ENCODE data around the gene AXDND1. TPM values are rescaled to one million over a fixed set of nuclear protein-coding genes. Genes with fewer than 3 reads are reported as not detected.
A peak's percentile ranks its signal among the peaks of the same experiment; 100 is the strongest.

AXDND1 gene, protein sequence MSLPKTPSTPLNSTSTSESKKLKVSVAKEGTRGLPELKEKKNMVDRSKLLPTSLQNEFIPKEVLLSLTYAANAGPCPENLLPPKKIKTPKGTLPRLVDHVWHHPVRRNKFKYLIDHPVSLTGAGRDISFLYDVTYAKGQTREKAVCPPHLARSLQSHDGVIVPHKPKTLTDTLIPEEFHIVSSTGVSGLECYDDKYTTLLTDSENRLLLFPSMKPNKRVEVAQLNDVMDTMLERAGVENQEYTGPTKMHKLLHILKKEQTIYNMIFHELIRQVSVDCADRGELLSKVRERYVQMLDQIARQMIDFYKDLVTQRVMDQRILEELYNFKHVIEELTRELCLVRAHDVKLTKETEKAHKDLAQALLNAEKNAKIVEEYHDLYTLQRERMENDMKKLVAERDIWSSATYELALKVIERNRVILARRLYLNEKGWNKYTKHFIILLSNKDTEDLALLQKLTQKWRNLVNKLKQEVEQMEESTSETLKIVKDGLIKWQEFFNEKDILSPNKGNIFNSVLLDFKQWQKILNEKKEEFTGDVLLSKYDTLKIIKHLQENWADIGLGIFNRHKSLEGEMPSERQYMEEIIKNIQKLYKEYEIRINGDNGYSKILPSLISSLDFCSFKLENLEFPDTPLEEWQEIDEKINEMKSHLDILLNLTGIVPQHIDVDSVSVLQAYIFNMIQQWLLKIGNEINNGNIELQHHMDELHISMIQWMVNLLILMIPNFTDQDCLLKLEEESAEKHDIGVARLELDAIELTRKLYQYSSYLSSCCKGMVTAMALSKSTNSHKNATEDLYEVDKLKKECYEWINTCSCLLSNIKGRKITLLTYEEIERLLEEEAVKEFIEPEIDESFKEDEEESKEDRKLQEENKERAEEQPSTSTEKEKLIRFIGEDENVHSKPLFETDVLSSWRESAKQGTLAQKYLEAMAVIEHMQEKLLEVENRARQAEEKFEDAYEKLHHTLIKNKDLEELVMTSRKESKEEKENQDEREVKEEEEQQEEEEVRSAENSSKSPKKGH
- total RNA-seq = 0.19 TPM
- polyA plus RNA-seq = 1.3 TPM
- long read RNA-seq, donor 1 = 0 reads
- long read RNA-seq, donor 2 = 0 reads
- long read RNA-seq, donor 3 = 0 reads
- long read RNA-seq, donor 4 = 0 reads
- long read RNA-seq, donor 5 = 0 reads
- long read RNA-seq, donor 6 = 0 reads
- long read RNA-seq, donor 7 = 0 reads
- long read RNA-seq, donor 8 = 0 reads
- long read RNA-seq, donor 9 = 0 reads
- long read RNA-seq, donor 10 = 0 reads

DNA sequence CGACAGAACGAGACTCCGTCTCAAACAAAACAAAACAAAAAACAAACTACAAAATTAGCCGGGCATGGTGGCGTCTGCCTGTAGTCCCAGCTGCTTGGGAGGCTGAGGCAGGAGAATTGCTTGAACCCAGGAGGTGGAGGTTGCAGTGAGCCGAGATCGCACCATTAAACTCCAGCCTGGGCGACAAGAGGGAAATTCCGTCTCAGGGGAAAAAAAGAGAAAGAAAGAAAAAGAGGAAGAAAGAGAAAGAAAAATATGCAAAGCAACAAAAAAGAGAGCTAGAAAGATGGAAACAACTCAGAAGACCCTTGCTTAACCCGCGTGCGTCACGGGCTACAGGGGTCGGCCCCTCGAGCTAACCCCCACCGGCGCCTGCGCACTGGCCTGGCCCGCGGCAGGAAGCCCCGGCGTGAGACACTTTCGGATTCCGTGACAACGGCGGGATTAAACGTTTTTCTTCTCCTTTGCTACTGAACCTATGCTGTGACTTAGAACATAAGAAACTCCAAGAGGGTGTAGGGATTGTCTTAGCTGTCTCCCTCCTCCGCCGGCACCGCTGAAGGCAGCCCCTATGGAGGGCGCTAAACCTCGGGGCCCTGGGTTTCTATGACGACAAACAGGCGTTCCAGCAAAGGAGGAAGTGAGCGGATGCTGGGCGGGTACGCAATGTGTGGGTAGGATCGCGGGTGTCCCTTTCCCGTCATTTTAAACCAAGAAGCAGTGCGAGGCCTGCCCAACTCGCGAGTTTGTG, at the start of gene AXDND1:
Gene AXDND1 (plus strand): TSS at position 630 of the 751 bp plus-strand sequence. CDS start 539 bp downstream, outside the sequence.
- peaks cover 0 to 10% of the 10 kb centered on the region in 2 donors for H3K4me1 ChIP-seq (ENCODE audit: control insufficient read depth in 2 of 2, insufficient read depth in 2 of 2, low read length in 2 of 2)
- peak within 1 kb of the TSS; percentile 62 to 67 for H3K4me3 ChIP-seq (ENCODE audit: low read length in 2 of 2)
- no peaks in the 10 kb centered on the region for H3K36me3 ChIP-seq (ENCODE audit: control insufficient read depth in 2 of 2, insufficient read depth in 2 of 2, low read length in 1 of 2)
- peak; percentile 72 to 95 (median 86) for DNase-seq (ENCODE audit: low read depth in 6 of 9, low spot score in 9 of 9)
- WGBS = 12% methylated on average over 43 of the region's 43 CpGs
- peak within 1 kb of the TSS; percentile 92 to 94 for H3K27ac ChIP-seq (ENCODE audit: low read depth in 1 of 2, low read length in 1 of 2)
- no peaks in the 10 kb centered on the region for H3K9me3 ChIP-seq (ENCODE audit: control insufficient read depth in 2 of 2, insufficient read depth in 1 of 2, low read length in 1 of 2)
- no peaks in the 10 kb centered on the region for H3K27me3 ChIP-seq (ENCODE audit: control insufficient read depth in 2 of 2, insufficient read depth in 1 of 2, low read length in 1 of 2)

DNA sequence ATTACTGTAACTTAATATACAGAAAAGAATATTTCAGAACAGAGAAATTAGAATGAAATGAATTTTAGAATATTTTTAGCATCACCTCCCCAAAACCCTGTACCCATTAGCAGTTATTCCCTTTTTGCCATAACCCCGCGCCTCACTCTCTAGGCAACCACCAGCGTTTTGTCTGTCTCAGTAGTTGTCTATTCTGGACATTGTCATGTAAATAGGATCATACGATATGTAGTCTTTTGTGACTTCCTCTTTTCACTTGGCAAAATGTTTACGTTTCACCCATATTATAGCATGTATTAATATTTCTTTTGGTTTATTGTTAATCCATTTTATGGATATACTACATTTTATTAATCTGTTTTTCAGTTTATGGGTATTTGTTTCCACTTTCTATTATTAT, 47.3 kb upstream of the AXDND1 start:
- no peaks in the 10 kb centered on the region for H3K36me3 ChIP-seq (ENCODE audit: control insufficient read depth in 2 of 2, insufficient read depth in 2 of 2, low read length in 1 of 2)
- H3K4me1 ChIP-seq (ENCODE audit: control insufficient read depth in 2 of 2, insufficient read depth in 2 of 2, low read length in 2 of 2) = no peaks in the 10 kb centered on the region
- no peak overlapping the region for H3K4me3 ChIP-seq (ENCODE audit: low read length in 2 of 2)
- WGBS = 84% methylated on average over 5 of the region's 5 CpGs
- no peaks in the 10 kb centered on the region for H3K27me3 ChIP-seq (ENCODE audit: control insufficient read depth in 2 of 2, insufficient read depth in 1 of 2, low read length in 1 of 2)
- no peak overlapping the region for H3K27ac ChIP-seq (ENCODE audit: low read depth in 1 of 2, low read length in 1 of 2)
- no peak for DNase-seq (ENCODE audit: low read depth in 6 of 9, low spot score in 9 of 9)
- H3K9me3 ChIP-seq (ENCODE audit: control insufficient read depth in 2 of 2, insufficient read depth in 1 of 2, low read length in 1 of 2) = no peaks in the 10 kb centered on the region

DNA sequence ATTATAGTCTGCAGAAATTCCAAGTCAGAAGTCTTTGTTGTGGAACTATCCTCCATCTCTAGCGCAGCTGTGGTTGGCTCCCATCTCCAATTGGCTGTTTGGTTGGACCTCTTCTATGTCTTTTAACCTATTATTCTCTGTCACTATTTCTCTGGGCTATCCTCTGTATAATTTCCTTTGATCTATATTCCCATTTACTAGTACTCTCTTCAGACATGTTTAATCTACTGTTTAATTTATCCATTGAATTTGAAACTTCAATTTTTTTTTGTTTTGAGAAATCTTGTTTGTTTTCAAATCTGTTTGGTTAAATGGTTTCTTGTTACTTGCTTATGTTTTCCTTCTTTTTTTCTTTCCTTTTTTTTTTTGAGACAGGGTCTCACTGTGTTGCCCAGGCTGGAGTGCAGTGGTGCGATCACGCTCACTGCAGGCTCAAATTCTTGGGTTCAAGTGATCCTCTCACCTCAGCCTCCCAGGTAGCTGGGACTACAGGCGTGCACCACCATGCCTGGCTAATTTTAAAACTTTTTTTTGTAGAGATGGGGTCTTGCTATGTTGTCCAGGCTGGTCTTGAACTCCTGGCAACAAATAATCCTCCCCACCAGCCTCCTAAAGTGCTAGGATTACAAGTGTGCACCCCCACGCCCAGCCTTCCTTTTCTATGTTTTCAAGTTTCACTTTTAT, 44.1 kb upstream of the AXDND1 start:
- no peak overlapping the region for H3K4me3 ChIP-seq (ENCODE audit: low read length in 2 of 2)
- no peaks in the 10 kb centered on the region for H3K4me1 ChIP-seq (ENCODE audit: control insufficient read depth in 2 of 2, insufficient read depth in 2 of 2, low read length in 2 of 2)
- no peaks in the 10 kb centered on the region for H3K9me3 ChIP-seq (ENCODE audit: control insufficient read depth in 2 of 2, insufficient read depth in 1 of 2, low read length in 1 of 2)
- 98% methylated on average over 5 of the region's 5 CpGs for WGBS
- H3K36me3 ChIP-seq (ENCODE audit: control insufficient read depth in 2 of 2, insufficient read depth in 2 of 2, low read length in 1 of 2) = no peaks in the 10 kb centered on the region
- no peak overlapping the region for H3K27ac ChIP-seq (ENCODE audit: low read depth in 1 of 2, low read length in 1 of 2)
- no peaks in the 10 kb centered on the region for H3K27me3 ChIP-seq (ENCODE audit: control insufficient read depth in 2 of 2, insufficient read depth in 1 of 2, low read length in 1 of 2)
- DNase-seq (ENCODE audit: low read depth in 6 of 9, low spot score in 9 of 9) = no peak

DNA sequence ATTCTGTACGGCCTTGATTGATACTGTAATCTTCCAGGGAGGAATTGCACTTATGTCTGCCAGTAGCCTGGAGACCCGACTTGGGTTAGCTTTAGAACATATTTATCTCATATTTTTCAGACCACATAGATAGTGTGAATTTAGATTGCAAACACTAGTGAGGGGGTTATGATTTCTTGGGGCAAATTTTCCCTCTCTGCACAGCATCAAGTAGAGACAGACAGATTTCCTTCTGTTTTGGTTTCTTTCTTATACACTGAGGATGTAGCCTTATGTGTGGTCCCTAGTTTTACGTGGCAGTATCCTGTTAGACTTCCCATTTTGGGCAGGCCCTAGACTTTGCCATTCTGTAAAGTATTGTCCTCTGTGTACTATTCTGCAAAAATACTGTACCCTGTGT, 43.2 kb upstream of the AXDND1 start:
- Histone ChIP-seq H3K27ac (ENCODE audit: low read depth in 1 of 2, low read length in 1 of 2) (no peak overlapping the region), H3K9me3 (ENCODE audit: control insufficient read depth in 2 of 2, insufficient read depth in 1 of 2, low read length in 1 of 2) (no peaks in the 10 kb centered on the region), H3K36me3 (ENCODE audit: control insufficient read depth in 2 of 2, insufficient read depth in 2 of 2, low read length in 1 of 2) (no peaks in the 10 kb centered on the region), H3K4me3 (ENCODE audit: low read length in 2 of 2) (no peak overlapping the region), H3K27me3 (ENCODE audit: control insufficient read depth in 2 of 2, insufficient read depth in 1 of 2, low read length in 1 of 2) (no peaks in the 10 kb centered on the region), H3K4me1 (ENCODE audit: control insufficient read depth in 2 of 2, insufficient read depth in 2 of 2, low read length in 2 of 2) (no peaks in the 10 kb centered on the region)
- no peak for DNase-seq (ENCODE audit: low read depth in 6 of 9, low spot score in 9 of 9)
- WGBS = 91% methylated on average over 3 of the region's 3 CpGs

DNA sequence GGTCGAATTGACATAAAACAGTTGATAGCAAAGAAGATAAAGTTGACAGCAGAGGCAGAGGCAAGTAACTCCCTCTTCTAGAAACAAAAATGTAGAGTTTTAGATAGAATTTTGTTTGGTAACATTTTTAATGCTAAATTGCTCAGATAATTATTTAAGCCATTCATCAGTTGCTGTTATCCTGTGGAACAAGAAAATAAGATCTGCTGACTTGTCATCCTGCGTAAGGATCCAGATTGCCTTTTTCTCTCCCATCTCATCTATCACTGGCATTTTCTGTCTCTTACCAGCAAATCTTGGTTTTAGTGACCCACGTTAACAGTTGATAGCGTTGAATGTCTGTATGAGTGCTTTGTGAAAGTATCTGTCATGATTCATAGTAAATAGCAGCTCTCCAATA, 42.3 kb upstream of the AXDND1 start:
- Histone ChIP-seq H3K27me3 (ENCODE audit: control insufficient read depth in 2 of 2, insufficient read depth in 1 of 2, low read length in 1 of 2) (no peaks in the 10 kb centered on the region), H3K4me3 (ENCODE audit: low read length in 2 of 2) (no peak overlapping the region), H3K9me3 (ENCODE audit: control insufficient read depth in 2 of 2, insufficient read depth in 1 of 2, low read length in 1 of 2) (no peaks in the 10 kb centered on the region), H3K4me1 (ENCODE audit: control insufficient read depth in 2 of 2, insufficient read depth in 2 of 2, low read length in 2 of 2) (no peaks in the 10 kb centered on the region), H3K27ac (ENCODE audit: low read depth in 1 of 2, low read length in 1 of 2) (no peak overlapping the region), H3K36me3 (ENCODE audit: control insufficient read depth in 2 of 2, insufficient read depth in 2 of 2, low read length in 1 of 2) (no peaks in the 10 kb centered on the region)
- 95% methylated on average over 4 of the region's 4 CpGs for WGBS
- DNase-seq (ENCODE audit: low read depth in 6 of 9, low spot score in 9 of 9) = no peak

DNA sequence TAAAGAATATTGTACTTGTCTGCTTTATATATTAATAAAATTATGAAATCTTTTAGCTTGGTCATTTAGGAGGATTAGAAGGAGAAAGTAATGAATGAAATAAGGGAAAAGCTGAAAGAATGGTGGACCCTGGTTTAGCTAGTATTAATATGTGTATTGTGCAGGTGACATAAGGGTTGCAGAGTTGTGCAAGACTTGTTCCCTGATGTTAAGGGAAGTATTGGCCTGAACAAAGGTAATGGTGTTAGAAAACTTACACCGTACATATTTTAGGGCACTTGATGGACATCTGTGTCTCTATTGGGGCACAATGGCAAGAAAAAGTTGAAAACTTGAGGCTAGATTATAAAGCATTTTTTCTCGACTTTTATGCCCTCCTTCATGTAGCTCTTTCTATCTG, 39.9 kb upstream of the AXDND1 start:
- peaks cover 0 to 3% of the 10 kb centered on the region in 2 donors for H3K36me3 ChIP-seq (ENCODE audit: control insufficient read depth in 2 of 2, insufficient read depth in 2 of 2, low read length in 1 of 2)
- WGBS = 68% methylated on average over 2 of the region's 2 CpGs
- no peaks in the 10 kb centered on the region for H3K4me1 ChIP-seq (ENCODE audit: control insufficient read depth in 2 of 2, insufficient read depth in 2 of 2, low read length in 2 of 2)

DNA sequence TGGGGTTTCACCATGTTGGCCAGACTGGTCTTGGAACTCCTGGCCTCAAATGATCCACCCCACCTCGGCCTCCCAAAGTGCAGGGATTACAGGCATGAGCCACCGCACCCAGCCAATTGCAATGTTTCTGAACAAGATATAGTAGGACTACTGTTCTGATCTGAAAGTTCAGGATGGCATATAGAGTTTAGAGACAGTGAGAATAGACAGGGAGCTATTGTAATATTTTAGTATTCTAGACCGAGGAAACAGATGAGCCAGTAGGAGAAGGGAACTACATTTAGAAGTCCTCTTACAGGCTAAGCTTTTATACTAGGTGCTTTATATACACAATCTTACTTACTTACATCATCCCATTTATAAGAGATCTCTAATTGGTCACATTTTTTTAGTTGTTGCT, 39.0 kb upstream of the AXDND1 start:
- Histone ChIP-seq H3K27ac (ENCODE audit: low read depth in 1 of 2, low read length in 1 of 2) (no peak overlapping the region), H3K4me3 (ENCODE audit: low read length in 2 of 2) (no peak overlapping the region), H3K4me1 (ENCODE audit: control insufficient read depth in 2 of 2, insufficient read depth in 2 of 2, low read length in 2 of 2) (no peaks in the 10 kb centered on the region), H3K27me3 (ENCODE audit: control insufficient read depth in 2 of 2, insufficient read depth in 1 of 2, low read length in 1 of 2) (no peaks in the 10 kb centered on the region), H3K9me3 (ENCODE audit: control insufficient read depth in 2 of 2, insufficient read depth in 1 of 2, low read length in 1 of 2) (no peaks in the 10 kb centered on the region), H3K36me3 (ENCODE audit: control insufficient read depth in 2 of 2, insufficient read depth in 2 of 2, low read length in 1 of 2) (peaks cover 0 to 3% of the 10 kb centered on the region in 2 donors)
- no peak for DNase-seq (ENCODE audit: low read depth in 6 of 9, low spot score in 9 of 9)
- WGBS = 98% methylated on average over 3 of the region's 3 CpGs

More for the DNA sequence above, 39.9 kb upstream of the AXDND1 start:
- no peak overlapping the region for H3K4me3 ChIP-seq (ENCODE audit: low read length in 2 of 2)
- no peak for DNase-seq (ENCODE audit: low read depth in 6 of 9, low spot score in 9 of 9)
- H3K9me3 ChIP-seq (ENCODE audit: control insufficient read depth in 2 of 2, insufficient read depth in 1 of 2, low read length in 1 of 2) = no peaks in the 10 kb centered on the region
- H3K27ac ChIP-seq (ENCODE audit: low read depth in 1 of 2, low read length in 1 of 2) = no peak overlapping the region
- no peaks in the 10 kb centered on the region for H3K27me3 ChIP-seq (ENCODE audit: control insufficient read depth in 2 of 2, insufficient read depth in 1 of 2, low read length in 1 of 2)

DNA sequence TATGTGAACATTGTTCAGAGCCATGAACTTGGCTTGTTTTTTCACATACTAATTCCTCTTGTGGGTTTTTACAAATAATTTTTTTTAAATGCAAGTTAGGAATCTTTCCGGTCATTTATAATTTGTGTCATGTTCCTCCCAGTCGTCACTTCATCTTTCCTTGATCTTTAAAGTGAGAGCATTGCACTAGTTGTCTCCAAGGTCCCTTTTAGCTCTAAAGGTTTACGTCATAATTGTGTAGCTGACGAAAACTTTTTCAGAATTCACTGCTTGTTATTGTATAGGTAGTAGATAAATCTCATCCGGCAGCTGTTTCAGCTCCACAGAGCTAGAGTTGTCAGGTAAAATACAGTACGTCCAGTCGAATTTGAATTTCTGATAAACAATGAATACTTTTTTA, 38.6 kb upstream of the AXDND1 start:
- Histone ChIP-seq H3K27me3 (ENCODE audit: control insufficient read depth in 2 of 2, insufficient read depth in 1 of 2, low read length in 1 of 2) (no peaks in the 10 kb centered on the region), H3K4me3 (ENCODE audit: low read length in 2 of 2) (no peak overlapping the region), H3K36me3 (ENCODE audit: control insufficient read depth in 2 of 2, insufficient read depth in 2 of 2, low read length in 1 of 2) (peaks cover 0 to 3% of the 10 kb centered on the region in 2 donors), H3K27ac (ENCODE audit: low read depth in 1 of 2, low read length in 1 of 2) (no peak overlapping the region), H3K4me1 (ENCODE audit: control insufficient read depth in 2 of 2, insufficient read depth in 2 of 2, low read length in 2 of 2) (no peaks in the 10 kb centered on the region), H3K9me3 (ENCODE audit: control insufficient read depth in 2 of 2, insufficient read depth in 1 of 2, low read length in 1 of 2) (no peaks in the 10 kb centered on the region)
- 98% methylated on average over 7 of the region's 7 CpGs for WGBS
- DNase-seq (ENCODE audit: low read depth in 6 of 9, low spot score in 9 of 9) = no peak
